Liver (tissue), 9 donors: Measurements from ENCODE around the gene DSTN. TPM values are rescaled to one million over a fixed set of nuclear protein-coding genes. Genes with fewer than 3 reads are reported as not detected.
A peak's percentile ranks its signal among the peaks of the same experiment; 100 is the strongest.

Experiments
- DNase-seq: peaks from one replicate; pipeline ENCODE4 v3.0.0-alpha.2; 2017; ENCODE audit warnings: low spot score
- H3K27ac ChIP-seq, 2 donors: one replicate each; pipeline ENCODE4 v1.7.0; 2013; ENCODE audit warnings: inconsistent platforms in 2 of 2, low read length in 2 of 2, control low read depth in 1 of 2, low read depth in 1 of 2, mild to moderate bottlenecking in 1 of 2
- H3K27me3 ChIP-seq, 4 donors: one replicate each; pipeline versions ENCODE4 v1.6.1 to v1.7.0; 2013; ENCODE audit warnings: low read length in 3 of 4, inconsistent platforms in 1 of 4, mild to moderate bottlenecking in 1 of 4, moderate library complexity in 1 of 4; ENCODE audit not compliant: control insufficient read depth in 4 of 4, insufficient read depth in 4 of 4
- H3K36me3 ChIP-seq, 4 donors: one replicate each; pipeline versions ENCODE4 v1.6.1 to v1.7.0; 2013; ENCODE audit warnings: low read length in 3 of 4, mild to moderate bottlenecking in 3 of 4, low read depth in 1 of 4, moderate library complexity in 1 of 4; ENCODE audit not compliant: control insufficient read depth in 4 of 4, insufficient read depth in 3 of 4
- H3K4me1 ChIP-seq, 4 donors: one replicate each; pipeline versions ENCODE4 v1.6.1 to v1.7.0; 2013; ENCODE audit warnings: low read length in 3 of 4, mild to moderate bottlenecking in 3 of 4, moderate library complexity in 1 of 4; ENCODE audit not compliant: control insufficient read depth in 4 of 4, insufficient read depth in 4 of 4
- H3K4me3 ChIP-seq, 3 donors: one replicate each; pipeline versions ENCODE4 v1.6.1 to v1.7.0; 2013; ENCODE audit warnings: low read length in 3 of 3, control low read depth in 1 of 3, low read depth in 1 of 3, mild to moderate bottlenecking in 1 of 3
- H3K9ac ChIP-seq, 2 donors: one replicate each; pipeline ENCODE4 v1.7.0; 2013; ENCODE audit warnings: low read length in 2 of 2, mild to moderate bottlenecking in 2 of 2, moderate library complexity in 2 of 2, control low read depth in 1 of 2, low read depth in 1 of 2
- H3K9me3 ChIP-seq, 4 donors: one replicate each; pipeline versions ENCODE4 v1.6.1 to v1.7.0; 2013; ENCODE audit warnings: low read length in 3 of 4; ENCODE audit not compliant: control insufficient read depth in 4 of 4
- EGR1 ChIP-seq, 2 donors: IDR thresholded peaks; 2 replicates each; pipeline ENCODE4 v1.6.1; 2016 to 2018; ENCODE audit warnings: antibody characterized with exemption in 2 of 2, low read depth in 2 of 2
- FOXA1 ChIP-seq: IDR thresholded peaks from 2 replicates; pipeline ENCODE4 v1.6.1; 2016; ENCODE audit warnings: antibody characterized with exemption
- FOXA2 ChIP-seq: IDR thresholded peaks from 2 replicates; pipeline ENCODE4 v1.6.1; 2016; ENCODE audit warnings: antibody characterized with exemption
- GABPA ChIP-seq, 2 donors: IDR thresholded peaks in 1 of 2; conservative IDR thresholded peaks in 1 of 2; 2 replicates each; pipeline ENCODE4 v1.6.1; 2016; ENCODE audit warnings: antibody characterized with exemption in 2 of 2, mild to moderate bottlenecking in 1 of 2, moderate library complexity in 1 of 2
- HNF4A ChIP-seq, 2 donors: conservative IDR thresholded peaks; 2 replicates each; pipeline ENCODE4 v1.6.1; 2016; ENCODE audit warnings: antibody characterized with exemption in 2 of 2, mild to moderate bottlenecking in 2 of 2
- HNF4G ChIP-seq: IDR thresholded peaks from 2 replicates; pipeline ENCODE4 v1.6.1; 2016; ENCODE audit warnings: antibody characterized with exemption
- JUND ChIP-seq, 2 donors: IDR thresholded peaks; 2 replicates each; pipeline ENCODE4 v1.6.1; 2016; ENCODE audit warnings: antibody characterized with exemption in 2 of 2
- NR2F2 ChIP-seq: IDR thresholded peaks from 2 replicates; pipeline ENCODE4 v1.6.1; 2016; ENCODE audit warnings: antibody characterized with exemption
- RXRA ChIP-seq, 2 donors: IDR thresholded peaks; 2 replicates each; pipeline ENCODE4 v1.6.1; 2017 to 2018; ENCODE audit warnings: antibody characterized with exemption in 2 of 2, mild to moderate bottlenecking in 1 of 2
- SP1 ChIP-seq: IDR thresholded peaks from 2 replicates; pipeline ENCODE4 v1.6.1; 2018; ENCODE audit warnings: antibody characterized with exemption, mild to moderate bottlenecking
- TAF1 ChIP-seq: conservative IDR thresholded peaks from 2 replicates; pipeline ENCODE4 v1.6.1; 2016; ENCODE audit warnings: antibody characterized with exemption, mild to moderate bottlenecking
- YY1 ChIP-seq: IDR thresholded peaks from 2 replicates; pipeline ENCODE4 v1.6.1; 2016; ENCODE audit warnings: antibody characterized with exemption, mild to moderate bottlenecking
- ZBTB33 ChIP-seq: IDR thresholded peaks from 2 replicates; pipeline ENCODE4 v1.6.1; 2016; ENCODE audit warnings: antibody characterized with exemption
- WGBS: extraction: QIAGEN DNeasy Blood & Tissue Kit; methylation state at CpG from one replicate; pipeline ENCODE4 v1.1.7; 2013; 5-methylcytosine and 5-hydroxymethylcytosine counted together
- polyA plus RNA-seq, 2 donors: library from polyadenylated mRNA; stranded (reverse) in 1 of 2; unstranded in 1 of 2; fragments of 200-250 nt in 1 of 2; fragments of >200 nt in 1 of 2; fragmentation: Nextera tagmentation in 1 of 2; extraction: Ambion mirVana in 1 of 2; gene quantifications; one replicate each; pipeline versions ENCODE4 v1.2.1 to v1.2.3, GENCODE V29; 2013 to 2015
- total RNA-seq, 2 donors: library from RNA; depleted of rRNA; stranded (reverse); fragments of >200 nt; gene quantifications; one replicate each; pipeline ENCODE4 v1.2.3, GENCODE V29; 2014
- TF ChIP-seq, protein P1 (sequence below): IDR thresholded peaks from 2 replicates; pipeline ENCODE4 v1.6.1; 2016; ENCODE audit warnings: antibody characterized with exemption
- TF ChIP-seq, protein P2 (sequence below): fragments of 150-350 bp; IDR thresholded peaks from 2 replicates; pipeline ENCODE4 v1.5.1; 2017; ENCODE audit warnings: improper control_type of control experiment, low read depth, low read length; ENCODE audit not compliant: missing input control
- TF ChIP-seq, protein P3 (sequence below): IDR thresholded peaks from 2 replicates; pipeline ENCODE4 v1.6.1; 2016; ENCODE audit warnings: antibody characterized with exemption, mild to moderate bottlenecking
- donor health status: healthy.
- donor health status: healthy.
- donor health status: healthy.
- donor health status: healthy.
- donor health status: healthy.

DSTN gene
- total and polyA plus RNA-seq, 4 donors, result 39.9 to 137 (median 108) TPM

- DNase-seq, result no peak
- H3K27ac ChIP-seq, result peak overlapping the region in 1 of 2 donors; percentile 61
- peaks cover 2 to 44% (median 16%) of the 10 kb centered on the region in 4 donors for H3K4me1 ChIP-seq
- no peak for TF ChIP-seq JUND (IDR thresholded peaks at IDR 0.05)
- TF ChIP-seq HNF4G, result no peak
- no peak for TF ChIP-seq ZBTB33
- no peak for TF ChIP-seq HNF4A (conservative IDR thresholded peaks at IDR 0.05)
- TF ChIP-seq SP1, result no peak
- TF ChIP-seq YY1, result no peak
- TF ChIP-seq TAF1, result no peak
- no peak for TF ChIP-seq FOXA1
- TF ChIP-seq FOXA2, result no peak
- TF ChIP-seq, protein P1, sequence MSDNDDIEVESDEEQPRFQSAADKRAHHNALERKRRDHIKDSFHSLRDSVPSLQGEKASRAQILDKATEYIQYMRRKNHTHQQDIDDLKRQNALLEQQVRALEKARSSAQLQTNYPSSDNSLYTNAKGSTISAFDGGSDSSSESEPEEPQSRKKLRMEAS, result no peak
- no peak for TF ChIP-seq RXRA (IDR thresholded peaks at IDR 0.05)
- TF ChIP-seq, protein P2, sequence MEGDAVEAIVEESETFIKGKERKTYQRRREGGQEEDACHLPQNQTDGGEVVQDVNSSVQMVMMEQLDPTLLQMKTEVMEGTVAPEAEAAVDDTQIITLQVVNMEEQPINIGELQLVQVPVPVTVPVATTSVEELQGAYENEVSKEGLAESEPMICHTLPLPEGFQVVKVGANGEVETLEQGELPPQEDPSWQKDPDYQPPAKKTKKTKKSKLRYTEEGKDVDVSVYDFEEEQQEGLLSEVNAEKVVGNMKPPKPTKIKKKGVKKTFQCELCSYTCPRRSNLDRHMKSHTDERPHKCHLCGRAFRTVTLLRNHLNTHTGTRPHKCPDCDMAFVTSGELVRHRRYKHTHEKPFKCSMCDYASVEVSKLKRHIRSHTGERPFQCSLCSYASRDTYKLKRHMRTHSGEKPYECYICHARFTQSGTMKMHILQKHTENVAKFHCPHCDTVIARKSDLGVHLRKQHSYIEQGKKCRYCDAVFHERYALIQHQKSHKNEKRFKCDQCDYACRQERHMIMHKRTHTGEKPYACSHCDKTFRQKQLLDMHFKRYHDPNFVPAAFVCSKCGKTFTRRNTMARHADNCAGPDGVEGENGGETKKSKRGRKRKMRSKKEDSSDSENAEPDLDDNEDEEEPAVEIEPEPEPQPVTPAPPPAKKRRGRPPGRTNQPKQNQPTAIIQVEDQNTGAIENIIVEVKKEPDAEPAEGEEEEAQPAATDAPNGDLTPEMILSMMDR, result no peak
- no peak for TF ChIP-seq EGR1 (IDR thresholded peaks at IDR 0.05; ENCODE audit: low read depth in 2 of 2)
- TF ChIP-seq, protein P3, sequence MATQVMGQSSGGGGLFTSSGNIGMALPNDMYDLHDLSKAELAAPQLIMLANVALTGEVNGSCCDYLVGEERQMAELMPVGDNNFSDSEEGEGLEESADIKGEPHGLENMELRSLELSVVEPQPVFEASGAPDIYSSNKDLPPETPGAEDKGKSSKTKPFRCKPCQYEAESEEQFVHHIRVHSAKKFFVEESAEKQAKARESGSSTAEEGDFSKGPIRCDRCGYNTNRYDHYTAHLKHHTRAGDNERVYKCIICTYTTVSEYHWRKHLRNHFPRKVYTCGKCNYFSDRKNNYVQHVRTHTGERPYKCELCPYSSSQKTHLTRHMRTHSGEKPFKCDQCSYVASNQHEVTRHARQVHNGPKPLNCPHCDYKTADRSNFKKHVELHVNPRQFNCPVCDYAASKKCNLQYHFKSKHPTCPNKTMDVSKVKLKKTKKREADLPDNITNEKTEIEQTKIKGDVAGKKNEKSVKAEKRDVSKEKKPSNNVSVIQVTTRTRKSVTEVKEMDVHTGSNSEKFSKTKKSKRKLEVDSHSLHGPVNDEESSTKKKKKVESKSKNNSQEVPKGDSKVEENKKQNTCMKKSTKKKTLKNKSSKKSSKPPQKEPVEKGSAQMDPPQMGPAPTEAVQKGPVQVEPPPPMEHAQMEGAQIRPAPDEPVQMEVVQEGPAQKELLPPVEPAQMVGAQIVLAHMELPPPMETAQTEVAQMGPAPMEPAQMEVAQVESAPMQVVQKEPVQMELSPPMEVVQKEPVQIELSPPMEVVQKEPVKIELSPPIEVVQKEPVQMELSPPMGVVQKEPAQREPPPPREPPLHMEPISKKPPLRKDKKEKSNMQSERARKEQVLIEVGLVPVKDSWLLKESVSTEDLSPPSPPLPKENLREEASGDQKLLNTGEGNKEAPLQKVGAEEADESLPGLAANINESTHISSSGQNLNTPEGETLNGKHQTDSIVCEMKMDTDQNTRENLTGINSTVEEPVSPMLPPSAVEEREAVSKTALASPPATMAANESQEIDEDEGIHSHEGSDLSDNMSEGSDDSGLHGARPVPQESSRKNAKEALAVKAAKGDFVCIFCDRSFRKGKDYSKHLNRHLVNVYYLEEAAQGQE, result no peak
- no peak for TF ChIP-seq GABPA (IDR thresholded peaks at IDR 0.05 in 1 of 2, conservative IDR thresholded peaks at IDR 0.05 in 1 of 2)
- no peak for TF ChIP-seq NR2F2
- no peaks in the 10 kb centered on the region for H3K9me3 ChIP-seq
- no peaks in the 10 kb centered on the region for H3K27me3 ChIP-seq
- 73% methylated on average over 18 of the region's 18 CpGs for WGBS
- H3K9ac ChIP-seq, result no peak overlapping the region
- H3K36me3 ChIP-seq, result peaks cover 43 to 96% (median 70%) of the 10 kb centered on the region in 4 donors
- no peak overlapping the region for H3K4me3 ChIP-seq
Measured at GRCh38 chr20:17633850-17634500, 64.1 kb downstream of the DSTN start.
